Activated T-cell treated with anti-CD3 and anti-CD28 coated beads for 48 hours (primary cell): ENCODE data around the gene NELL2.
"Not testable (repeated sequence)": the region's sequence is repeated elsewhere in the genome, so short reads cannot be mapped to it uniquely, and the experiment has no call there.

Experiments used
- DNase-seq: peaks from one replicate; pipeline ENCODE4 v3.0.0-alpha.2; 2020; ENCODE audit warnings: low read depth

Gene NELL2

DNA sequence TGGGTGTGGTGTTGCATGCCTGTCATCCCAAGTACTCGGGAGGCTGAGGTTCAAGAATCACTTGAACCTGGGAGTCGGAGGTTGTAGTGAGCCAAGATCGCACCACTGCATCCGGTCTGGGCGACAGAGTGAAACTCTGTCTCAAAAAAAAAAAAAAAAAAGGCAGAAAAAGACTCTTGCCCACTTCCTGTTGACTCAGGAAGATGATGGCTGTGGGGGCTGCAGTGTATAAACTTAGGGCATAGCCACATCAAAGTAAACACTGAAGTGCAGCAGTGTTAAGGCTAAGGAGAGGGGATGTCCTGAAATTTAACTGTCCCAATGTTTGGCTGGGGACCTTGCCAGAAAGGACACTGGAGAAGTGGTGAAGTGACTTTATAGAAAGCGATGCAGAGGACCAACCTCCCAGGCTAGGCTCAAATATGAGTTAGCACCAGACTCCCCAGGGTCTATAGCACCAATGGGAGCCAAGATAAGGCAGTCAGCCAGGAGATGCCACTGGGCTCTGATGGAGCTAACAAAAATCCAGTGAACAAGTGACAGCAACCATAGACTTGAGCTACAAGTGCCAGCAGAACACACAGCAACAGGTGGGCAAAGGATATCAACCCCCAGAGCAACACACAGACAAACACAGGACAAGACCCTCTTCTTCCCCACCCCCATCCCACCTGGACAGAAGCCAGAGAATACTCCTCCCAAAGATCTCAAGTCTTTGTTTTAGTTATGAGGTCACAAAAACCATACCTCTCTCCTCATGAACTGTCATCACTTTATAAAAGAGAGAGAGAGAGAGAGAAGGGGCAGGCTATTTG lies 28.0 kb downstream of the NELL2 start:
- DNase-seq = peak; percentile 38

DNA sequence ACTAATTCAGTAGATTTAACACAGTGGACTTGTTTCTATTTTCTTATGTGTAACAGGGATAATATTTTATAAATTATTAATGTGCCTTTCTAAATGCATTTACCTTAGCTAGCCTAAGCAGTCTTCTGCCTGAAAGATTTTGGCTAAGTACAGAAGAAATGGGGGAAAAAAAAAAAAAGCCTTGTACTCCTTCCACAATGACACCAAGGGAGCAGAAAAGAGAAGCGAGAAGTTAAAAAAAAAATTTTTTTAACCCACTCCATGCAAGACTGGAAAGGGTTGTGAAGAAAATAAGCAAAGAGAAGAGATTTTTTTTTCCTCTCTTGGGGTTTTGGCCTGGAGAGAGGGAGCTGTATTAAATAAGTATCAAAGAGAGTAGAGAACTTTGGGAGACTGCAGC lies 28.7 kb downstream of the NELL2 start:
- DNase-seq = no peak

DNA sequence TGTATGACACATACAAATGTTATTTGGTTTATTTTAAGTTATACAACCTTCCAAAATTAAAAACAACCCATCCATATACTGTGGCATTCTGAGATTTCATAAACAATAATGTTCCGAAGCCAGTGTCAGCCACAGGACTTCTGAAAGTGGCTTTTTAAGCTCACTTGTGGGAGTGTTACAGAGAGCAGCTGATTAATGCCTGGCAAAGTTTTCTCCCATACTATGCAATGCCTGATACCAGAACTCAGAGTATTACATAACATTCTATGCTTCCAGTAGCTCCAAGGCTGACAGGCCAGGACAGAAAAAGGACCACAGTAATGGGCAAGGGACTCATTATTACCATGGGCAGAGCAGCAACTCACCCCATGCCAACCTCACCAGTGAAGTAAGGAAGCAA lies 29.3 kb downstream of the NELL2 start:
- DNase-seq = no peak

DNA sequence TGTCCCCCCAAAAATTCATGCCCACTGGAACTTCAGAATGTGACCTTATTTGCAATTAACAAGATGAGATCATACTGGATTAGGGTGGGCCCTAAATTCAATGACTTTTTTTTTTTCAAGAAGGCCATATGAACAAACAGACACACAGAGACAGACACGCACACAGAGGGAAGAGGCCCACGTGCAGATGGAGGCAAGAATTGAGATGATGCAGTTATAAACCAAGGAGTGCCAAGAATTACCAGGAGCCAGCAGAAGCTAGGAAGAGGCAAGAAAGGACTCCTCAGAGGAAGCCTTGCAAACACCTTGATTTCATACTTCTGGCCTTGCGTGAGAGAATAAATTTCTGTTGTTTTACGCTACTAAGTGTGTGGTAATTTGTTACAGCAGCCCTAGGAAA lies 33.4 kb downstream of the NELL2 start:
- no peak for DNase-seq

DNA sequence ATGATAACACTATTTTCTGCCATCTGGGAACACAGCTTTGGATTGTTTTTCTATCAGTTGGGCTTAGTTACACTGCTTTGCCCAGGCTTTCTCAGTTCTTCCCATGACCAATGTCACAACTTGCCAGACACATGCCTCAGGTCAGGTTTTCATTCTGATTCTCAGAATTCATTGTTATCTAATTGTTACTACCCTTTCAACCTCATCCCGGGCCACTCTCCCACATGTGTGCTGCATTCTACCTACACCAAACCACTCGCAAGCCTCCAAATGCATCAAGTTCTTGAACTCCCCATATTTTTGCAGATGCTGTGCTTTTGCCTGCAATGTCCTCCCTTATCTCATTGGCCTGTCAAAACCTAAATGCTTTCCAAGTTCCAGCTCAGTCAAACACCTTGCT lies 36.3 kb downstream of the NELL2 start:
- no peak for DNase-seq

DNA sequence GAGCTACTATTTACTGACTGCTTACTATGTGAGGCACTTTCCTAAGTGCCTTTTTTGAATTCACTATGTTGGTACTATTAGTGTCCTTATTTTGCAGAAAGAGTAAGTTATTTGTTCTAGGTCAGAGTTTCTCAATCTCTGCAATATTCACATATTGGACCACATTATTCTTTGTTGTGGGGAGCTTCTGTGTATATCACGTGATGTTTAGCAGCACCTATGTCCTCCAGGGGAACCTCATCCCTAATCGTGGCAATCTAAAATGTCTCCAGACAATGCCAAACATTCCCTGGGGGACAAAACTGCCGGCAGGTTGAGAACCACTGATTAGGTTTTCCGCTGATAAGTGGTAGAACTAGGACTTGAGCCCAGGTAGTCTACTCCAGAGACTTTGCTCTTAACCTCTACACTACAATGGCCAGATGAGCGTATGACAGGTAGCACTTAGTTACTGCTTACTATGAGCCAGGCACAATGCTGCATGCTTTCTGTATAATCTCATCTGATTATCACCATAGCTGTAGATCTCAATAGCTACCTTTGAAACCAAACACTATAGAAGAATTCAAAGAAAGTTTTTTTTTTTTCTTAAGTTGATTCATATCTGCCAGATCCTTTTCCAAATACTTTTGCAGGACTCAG lies 38.9 kb downstream of the NELL2 start:
- no peak for DNase-seq

DNA sequence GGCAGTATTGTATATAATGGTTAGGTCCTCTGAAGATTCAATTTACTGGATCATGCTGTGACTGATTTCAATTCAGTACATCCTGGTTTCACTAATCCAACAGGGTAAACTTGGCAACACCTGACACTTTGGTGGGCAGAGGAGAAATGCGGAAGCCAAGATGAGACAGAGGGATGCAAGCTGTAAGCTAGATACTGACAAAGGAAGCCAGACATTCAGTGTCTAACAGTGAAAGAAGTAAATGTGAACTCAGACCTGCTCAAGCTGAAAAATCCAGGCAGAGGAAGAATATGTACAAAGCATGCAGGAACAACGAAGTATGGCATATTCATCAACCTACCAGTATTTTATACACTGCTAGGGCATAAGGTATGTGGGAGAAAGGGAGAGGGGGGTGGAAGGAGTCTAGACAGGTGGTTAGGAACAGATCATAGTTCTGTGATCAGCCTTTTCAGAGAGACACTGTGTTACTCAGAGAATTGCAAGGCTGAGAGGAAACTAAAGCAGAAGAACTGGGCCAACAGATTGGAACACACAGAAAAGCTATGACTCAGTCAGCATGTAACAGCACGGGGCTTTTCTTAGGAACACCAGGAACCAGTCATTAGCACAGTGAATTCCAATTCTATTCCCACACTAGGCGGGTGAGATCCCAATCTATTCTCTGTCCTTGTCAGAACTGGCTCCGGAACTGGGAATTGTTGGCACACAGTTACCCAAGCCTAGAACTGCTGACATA lies 40.3 kb downstream of the NELL2 start:
- DNase-seq = no peak

DNA sequence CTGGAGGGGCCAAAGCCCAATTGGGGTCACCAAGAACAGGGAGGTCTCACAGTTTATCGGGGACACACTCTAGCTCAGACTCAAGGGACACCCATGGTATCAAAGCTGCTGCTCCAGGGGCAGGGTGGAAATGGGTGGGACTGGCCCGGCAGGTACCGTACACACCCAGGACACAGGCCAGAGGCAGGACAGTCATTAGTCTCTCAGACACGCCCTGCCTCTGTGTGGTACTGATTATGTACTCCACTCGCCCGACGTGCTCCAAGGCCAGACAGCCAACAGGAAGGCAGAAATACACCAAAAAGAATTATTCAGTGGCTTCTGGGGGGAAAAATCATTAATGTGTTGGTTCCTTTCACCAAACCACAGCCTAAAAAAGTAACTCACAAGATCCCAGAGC lies 41.1 kb downstream of the NELL2 start:
- not testable (repeated sequence) for DNase-seq

DNA sequence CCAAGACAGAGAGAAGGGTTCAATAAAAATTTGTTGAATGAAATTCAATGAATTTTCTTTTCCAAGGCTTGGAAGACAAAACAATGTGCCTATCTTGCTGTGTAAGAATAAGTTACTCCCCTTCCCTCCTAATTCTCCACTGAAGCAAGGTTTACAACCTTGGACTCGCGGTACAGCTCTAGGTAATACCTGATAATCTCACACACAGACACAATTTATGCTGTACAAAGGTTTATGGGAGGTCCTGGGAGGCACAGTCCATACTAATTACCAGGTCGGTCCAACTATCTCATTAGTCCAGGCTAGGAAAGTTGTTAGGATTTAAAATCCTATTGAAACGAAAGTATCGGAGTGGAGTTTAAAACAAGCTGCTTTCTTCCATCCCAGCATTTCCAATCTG lies 42.6 kb downstream of the NELL2 start:
- DNase-seq = no peak

DNA sequence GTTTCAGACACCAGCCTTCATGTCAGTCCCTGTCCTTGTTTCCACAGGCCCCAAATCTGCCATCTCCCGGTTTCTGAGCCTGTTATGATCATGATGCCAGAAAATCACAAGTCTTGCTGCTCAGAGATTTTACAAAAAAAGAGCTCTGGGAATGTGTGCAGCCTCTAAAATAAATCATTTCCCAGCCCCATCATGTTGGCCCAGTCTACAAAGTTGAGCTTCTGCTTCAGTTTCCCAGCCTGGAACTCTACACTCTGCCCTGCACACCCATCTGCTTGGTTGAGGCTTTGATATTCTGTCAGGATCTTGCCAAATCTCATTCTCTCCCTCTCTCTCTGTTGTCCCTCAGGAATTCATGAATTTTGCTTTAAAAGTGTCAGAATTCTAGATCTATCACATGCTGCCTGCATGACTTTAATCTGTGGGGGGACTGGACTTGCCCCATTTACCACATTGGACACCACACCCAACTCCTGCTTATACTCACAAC lies 45.5 kb downstream of the NELL2 start:
- DNase-seq = no peak

DNA sequence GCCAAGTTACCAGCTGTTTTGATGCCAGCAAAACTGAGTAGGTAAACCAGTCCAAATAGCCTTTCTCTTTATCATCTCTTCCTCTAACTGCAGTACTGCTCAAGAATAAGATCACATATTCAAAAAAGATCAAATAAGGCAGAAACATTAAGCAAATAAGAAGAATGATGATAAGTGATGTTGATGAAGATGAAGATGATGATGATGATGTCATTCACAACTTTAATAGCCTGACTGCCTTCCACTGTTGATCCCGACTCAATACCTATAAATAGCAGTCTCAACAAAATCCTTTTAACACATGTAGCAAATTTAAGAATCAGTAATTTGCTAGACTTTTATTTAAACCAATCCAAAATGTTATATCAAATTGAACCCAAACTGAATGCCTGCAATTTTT lies 47.1 kb downstream of the NELL2 start:
- no peak for DNase-seq

DNA sequence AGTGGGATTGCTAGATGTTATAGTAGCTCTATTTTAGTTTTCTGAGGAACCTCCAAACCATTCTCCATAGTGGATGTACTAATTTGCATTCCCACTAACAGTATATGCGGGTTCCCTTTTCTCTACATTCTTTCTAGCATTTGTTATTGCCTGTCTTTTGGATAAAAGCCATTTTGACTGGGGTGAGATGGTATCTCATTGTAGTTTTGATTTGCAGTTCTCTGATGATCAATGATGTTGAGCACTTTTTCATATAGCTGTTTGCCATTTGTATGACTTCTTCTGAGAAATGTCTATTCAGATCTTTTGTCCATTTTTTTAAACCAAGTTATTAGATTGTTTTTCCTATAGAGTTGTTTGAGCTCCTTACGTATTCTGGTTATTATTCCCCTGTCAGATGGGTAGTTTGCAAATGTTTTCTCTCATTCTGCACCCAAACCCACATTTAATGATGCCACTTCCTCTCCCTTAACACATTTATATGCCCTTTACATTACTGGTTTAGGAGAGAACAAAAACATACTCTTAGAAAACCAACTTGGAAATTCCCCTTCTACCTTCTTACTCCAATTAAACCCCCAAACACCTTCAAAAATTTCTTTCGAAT lies 48.2 kb downstream of the NELL2 start:
- no peak for DNase-seq

DNA sequence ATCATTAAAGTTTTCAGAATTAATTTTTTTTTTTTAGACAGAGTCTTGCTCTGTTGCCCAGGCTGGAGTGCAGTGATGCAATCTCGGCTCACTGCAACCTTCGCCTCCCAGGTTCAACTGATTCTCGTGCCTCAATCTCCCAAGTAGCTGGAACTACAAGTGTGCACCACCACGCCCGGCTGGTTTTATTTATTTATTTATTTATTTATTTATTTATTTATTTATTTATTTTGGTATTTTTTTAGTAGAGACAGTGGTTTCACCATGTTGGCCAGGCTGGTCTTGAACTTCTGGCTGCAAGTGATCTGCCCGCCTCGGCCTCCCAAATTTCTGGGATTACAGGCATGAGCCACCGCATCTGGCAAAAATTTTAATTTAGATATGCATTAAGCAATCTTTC lies 54.4 kb downstream of the NELL2 start:
- DNase-seq = not testable (repeated sequence)

DNA sequence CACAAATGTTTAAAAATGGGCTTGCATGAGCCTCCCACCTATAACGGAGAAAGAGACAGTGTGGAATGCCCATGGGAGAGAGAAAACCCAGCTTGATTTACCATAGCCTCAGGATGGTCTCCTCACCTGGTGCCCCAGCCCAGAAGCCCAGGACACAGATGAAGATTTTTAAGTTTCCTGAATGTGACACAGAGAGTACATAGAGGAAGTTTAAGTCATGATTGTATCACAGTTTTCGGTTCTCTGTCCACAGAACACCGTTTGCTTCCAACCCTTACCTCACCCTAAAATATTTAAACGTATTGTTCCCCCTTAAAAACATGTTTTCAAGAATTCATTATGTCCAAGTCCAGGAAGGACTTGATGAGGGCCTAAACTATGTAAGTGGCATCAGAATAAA lies 56.2 kb downstream of the NELL2 start:
- no peak for DNase-seq

DNA sequence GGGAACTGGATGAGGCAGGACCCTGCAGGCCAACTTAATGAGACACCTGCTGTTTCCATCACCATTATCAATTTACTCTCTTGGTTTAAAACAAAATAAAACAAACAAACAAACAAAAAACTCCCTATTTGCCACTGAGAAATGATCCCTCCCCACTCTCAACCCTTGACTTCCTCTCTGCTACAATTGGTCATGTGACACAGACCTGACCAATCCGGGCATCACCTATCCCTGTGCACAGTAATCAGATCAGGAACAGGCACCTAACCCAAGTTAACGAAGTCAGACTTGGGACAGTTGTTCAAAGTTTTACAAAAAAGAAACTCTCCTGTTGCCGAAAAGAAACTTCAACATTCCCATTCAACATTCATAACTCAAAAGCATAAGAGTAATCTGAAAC lies 58.4 kb downstream of the NELL2 start:
- DNase-seq = no peak

DNA sequence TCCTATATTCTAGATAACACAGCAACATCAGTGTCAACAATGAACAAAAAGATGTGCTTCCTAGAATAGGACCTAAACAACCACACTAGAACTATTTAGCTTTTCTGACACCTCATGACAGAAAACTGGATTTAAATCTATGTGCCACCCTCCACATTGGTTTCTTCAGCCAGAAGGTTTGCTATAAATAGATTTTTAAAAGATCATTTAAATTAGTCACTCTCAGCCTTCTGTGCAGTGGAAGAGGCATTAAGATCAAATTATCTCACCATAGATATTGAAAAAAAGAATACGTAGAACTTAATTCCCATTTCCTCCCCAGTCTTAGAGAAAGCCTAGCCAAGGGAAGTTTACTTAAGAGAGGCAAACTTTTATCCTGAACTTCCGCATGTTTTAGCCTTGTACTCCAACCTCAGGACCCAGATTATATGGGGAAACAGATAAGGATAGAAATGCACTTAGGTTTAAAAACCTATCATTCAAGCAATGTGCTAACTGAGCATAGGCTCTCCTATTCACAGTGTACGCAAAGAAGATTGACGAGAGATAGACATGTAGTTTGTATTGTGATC lies 59.6 kb downstream of the NELL2 start:
- DNase-seq = no peak

DNA sequence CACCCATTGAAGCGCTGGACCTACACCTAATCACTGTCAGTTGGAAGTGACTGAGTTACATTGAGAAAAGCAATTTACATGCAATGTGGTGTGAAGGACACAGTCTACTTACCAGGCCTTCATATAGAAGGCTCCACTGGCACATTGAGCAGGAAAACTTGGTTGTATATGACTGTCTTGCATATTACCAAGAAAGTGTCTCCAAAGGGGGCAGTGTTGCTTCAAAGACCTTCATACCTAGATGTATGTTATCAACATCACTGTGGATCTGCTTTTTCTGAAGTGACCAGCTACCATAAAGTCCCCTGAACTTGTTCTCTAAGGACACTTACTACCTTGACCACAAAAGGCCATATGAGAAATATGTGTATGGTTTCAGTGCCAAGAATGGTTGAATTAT lies 64.1 kb downstream of the NELL2 start:
- no peak for DNase-seq

DNA sequence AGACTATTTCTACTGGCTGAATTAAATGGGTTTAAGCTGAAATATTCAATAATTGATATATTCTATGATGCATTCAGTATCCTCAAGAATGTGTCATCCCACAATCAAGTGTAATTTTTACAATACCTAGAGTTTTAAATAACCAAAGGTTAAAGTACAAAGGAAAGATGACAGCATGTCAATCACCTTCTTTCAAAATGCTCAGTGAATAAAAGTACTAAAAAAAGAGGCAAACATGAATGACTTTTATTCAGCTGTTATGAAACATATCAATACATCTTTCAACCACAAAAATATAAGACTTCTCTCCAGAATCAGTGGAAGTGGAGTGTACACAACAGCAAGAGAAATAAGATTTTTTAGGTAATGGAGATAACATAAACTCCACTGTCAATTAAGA lies 72.0 kb downstream of the NELL2 start:
- DNase-seq = no peak

DNA sequence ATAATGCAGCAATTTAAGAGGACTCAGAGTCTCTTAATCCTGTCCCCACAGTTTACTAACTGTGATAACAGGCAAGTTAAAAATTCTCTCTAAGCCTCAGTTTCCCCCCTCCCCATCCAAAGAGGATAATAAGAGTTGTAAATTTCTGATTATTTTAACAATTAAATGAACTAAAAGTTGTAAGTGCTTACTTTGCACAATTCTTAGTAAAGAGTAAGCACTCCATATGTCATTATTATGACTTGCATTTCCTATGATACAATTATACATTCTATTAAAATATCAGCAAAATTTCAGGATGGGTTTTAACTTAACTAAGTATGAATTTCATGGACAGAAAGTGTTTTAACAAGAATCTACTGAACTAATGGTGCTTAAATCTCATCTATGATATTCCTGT lies 80.1 kb downstream of the NELL2 start:
- DNase-seq = no peak

DNA sequence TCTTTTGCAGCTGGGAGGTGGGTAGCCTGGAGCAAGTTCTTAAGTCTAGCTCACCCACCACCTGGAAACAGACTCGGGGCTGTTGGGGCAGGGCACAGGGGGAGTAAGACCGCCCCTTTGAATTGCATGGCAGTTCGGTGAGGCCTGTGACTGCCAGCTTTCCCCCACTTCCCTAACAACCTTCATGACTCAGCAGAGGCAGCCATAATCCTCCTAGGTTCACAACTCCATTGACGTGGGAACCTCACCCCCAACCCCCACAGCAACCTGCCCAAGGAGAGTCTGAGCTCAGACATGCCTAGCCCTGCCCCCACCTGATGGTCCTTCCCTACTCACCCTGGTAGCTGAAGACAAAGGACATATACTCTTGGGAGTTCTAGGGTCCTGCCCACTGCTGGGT lies 87.4 kb downstream of the NELL2 start:
- no peak for DNase-seq

DNA sequence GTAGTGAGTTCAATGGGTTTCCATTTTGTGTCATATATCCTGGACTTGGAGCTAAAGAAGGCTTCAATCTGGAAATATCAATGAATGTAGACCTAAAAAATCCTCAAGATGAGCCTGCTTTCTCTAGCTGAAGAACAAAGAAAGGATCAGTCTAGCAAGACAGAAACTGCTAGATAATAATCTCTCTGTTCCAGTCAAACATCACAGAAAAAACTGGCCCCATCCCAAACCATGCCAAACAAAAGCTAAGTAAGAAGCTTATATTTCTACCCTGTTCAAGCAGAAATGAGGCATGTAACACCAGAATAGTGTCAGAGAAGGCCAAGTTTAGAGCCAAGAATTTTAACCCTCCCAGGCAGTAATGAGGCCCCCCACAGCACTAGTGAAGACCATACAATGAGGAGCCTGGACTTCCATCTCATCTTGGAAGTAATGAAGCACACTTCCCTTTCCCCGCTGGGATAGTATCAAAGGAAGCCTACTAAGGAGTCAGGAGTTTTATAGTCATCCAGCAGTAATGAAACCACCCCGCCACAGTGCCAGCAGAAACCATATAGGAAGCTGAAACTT lies 95.8 kb downstream of the NELL2 start:
- DNase-seq = no peak

DNA sequence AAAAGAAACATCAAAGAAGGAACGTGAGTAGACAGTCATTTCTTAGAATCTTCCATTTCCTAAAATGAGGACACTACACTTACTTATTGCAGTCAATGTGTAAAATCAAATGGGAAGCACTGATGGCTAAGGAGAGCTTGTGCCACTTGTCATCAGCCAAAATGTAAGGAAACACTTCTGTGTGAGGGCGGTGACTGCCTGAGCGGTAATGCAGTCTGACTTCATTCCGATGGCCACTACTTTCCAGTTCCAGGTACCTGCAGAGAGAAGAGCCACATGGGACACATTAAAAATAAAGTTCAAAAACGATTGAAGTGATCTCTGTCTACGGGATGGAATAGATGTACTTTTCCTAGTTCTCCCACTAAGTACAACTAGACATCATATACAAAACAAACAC lies 96.3 kb downstream of the NELL2 start:
- no peak for DNase-seq
